ENCODE results near the gene INTS4.
"Not testable (repeated sequence)": the region's sequence is repeated elsewhere in the genome, so short reads cannot be mapped to it uniquely, and the experiment has no call there.

The INTS4 gene

GRCh38 chr11:77958583-77959177, 35.8 kb downstream of the INTS4 start:
- not testable (repeated sequence) for DNase-seq (ENCODE audit: low read depth)

DNA sequence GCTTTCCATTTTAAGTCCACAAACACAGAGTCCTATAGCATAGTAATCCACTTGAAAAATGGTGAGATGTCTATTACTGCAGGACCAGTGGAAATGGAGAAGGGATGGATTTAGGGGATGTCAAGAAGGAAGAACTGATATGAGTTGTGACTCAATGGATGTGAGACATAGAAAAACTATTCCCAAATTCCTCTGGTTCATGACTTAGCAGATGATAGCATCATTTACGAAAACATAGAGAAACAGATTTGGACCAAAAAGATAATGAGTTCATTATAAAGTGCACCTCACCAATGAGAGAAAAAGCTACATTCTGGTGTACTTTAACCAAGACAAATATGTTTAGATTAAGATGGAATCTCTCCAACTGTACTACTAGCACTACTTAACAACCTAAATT, 51.2 kb downstream of the INTS4 start:
- DNase-seq (ENCODE audit: low read depth), result not testable (repeated sequence)

- DNase-seq (ENCODE audit: low read depth), result not testable (repeated sequence)
Observed at GRCh38 chr11:77942465-77942864, 52.0 kb downstream of the INTS4 start.

DNA sequence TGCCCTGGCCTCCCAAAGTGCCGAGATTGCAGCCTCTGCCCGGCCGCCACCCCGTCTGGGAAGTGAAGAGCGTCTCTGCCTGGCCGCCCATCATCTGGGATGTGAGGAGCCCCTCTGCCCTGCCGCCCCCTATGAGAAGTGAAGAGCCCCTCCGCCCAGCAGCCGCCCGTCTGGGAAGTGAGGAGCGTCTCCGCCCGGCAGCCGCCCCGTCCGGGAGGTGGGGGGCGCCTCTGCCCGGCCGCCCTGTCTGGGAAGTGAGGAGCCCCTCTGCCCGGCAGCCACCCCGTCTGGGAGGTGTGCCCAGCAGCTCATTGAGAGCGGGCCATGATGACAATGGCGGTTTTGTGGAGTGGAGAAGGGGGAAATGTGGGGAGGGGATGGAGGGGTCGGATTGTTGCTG, 60.9 kb downstream of the INTS4 start:
- not testable (repeated sequence) for DNase-seq (ENCODE audit: low read depth)

DNA sequence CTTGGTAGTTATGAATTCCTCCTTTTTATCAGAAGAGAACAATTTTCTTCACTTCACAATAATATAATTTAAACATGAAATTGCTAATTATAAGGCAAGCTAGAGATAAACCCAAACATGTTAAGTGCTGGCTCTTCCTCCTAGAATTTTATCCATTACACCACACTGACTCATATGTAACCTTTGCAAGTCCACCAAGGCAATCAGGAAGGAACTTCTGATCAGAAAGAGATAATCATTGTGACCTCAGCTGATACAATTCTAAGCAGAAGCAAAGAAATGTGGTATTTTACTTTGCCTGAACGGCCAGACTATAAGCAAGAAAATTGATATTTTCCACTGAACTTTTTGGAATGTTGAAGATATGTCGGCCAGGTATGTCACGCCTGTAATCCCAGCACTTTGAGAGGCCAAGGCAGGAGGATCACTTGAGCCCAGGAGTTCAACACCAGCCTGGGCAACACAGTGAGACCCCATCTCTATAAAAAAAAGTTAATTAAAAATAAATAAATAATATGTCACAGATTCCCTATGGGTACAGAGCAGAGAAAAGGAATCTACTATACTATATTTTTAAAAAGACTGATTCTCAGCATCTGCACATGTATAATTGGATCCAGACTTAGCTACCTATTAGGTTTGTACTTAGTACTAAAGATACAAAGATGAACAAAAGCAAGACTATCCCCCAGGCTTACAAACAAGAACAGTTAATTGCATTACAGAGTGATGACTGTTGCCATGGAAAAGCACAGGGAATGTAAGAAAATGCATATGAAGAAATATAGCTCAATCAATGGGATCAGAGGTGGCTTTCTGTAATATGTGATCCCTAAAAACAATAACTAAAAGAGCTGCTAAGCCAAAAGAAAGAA, 63.9 kb downstream of the INTS4 start:
- not testable (repeated sequence) for DNase-seq (ENCODE audit: low read depth)

DNA sequence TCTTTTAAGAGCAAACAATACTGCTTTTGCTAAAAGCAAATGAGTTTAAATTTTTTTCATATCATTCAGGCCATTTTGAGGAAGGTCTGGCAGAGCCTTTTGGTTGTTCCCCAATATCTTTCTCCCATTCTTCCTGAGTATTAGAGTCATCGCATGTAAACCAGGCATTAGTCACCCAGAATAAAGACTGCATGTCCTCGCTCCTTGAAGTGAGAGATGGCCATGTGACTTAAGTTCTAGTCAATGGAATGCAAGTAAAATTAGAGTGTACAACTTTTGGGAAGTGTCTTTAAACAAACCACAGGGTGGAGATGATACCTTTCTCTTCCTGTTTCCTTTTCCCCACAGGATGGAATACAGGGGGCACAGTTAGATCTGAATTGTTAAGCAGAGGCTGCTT, 76.8 kb downstream of the INTS4 start:
- DNase-seq (ENCODE audit: low read depth), result not testable (repeated sequence)

GRCh38 chr11:77914307-77914791, 80.1 kb downstream of the INTS4 start:
- DNase-seq (ENCODE audit: low read depth), result not testable (repeated sequence)

DNA sequence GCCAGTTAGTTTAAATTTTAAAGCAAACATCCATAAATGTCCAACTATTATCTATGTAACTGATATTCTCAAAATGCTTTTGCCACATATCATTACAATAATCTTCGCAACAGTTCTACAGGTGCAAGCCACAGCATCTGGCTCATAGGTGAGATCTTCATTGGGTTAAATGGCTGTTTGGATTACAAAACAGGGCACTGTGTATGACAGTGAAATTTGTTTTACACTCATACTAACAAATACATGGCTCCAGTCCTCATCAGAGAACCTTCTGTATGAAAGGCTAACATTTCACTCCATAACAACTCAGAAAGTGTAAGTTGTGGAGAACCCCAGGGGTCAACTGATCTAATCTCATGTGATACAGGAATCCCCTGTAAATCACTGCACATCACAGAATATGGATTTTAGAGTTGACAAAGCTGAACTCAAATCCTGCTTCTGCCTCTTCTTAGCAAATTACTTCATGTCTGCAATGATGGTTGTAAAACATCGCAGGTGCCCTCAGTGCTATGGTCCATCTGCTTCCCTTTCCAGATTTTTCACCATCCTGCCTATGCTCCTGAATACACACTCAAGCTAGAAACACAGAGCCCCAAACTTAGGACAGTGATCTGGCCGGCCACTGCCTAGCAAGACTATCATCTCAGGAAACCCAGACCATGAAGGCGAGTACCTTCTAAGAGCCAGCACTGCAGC, 80.7 kb downstream of the INTS4 start:
- not testable (repeated sequence) for DNase-seq (ENCODE audit: low read depth)

DNA sequence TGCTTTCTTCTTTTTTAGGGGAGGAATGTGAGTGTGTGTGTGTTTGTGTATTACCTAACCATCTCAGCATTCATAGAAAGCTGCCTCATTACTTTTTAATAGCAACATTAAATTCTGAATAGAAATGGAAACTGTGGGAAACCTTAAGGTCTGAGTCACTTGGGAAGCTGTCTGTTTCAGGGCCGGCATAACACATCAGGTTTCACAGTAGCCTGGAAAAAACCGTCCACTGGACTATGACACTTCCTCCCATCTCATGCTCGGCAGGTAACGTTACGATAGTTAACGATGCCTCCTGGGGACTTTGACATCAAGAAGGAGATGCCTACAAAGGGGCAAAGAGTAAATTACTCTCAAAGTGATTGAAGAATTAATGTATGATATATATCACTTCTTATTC, 83.6 kb downstream of the INTS4 start:
- DNase-seq (ENCODE audit: low read depth), result not testable (repeated sequence)

GRCh38 chr11:77909277-77909676, 85.2 kb downstream of the INTS4 start:
- no peak for DNase-seq (ENCODE audit: low read depth)

DNA sequence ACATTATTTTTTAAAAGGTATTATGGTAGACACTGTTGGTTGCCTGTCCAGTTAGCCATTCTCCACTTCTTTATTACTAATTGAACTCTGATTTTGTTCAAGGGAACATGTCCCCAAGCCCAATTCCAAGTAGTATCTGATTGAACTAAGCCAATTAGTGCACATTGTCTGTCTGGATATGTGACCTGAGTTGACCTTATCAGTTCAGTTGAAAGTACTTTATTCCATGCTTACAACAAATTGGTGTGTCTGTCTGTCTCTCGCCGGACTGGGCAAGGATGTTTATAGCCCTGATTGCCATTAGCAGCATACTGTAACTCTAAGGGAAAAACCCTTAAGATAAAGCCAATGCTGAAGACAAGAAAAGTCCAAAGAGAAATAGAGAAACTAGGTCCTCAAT, 85.6 kb downstream of the INTS4 start:
- DNase-seq (ENCODE audit: low read depth), result no peak

GRCh38 chr11:77894949-77895348, 99.5 kb downstream of the INTS4 start:
- not testable (repeated sequence) for DNase-seq (ENCODE audit: low read depth)

- DNase-seq (ENCODE audit: low read depth), result not testable (repeated sequence)
Observed at GRCh38 chr11:77891703-77892102, 102.8 kb downstream of the INTS4 start.

- DNase-seq (ENCODE audit: low read depth), result not testable (repeated sequence)
Observed at GRCh38 chr11:77891256-77891655, 103.2 kb downstream of the INTS4 start.

- not testable (repeated sequence) for DNase-seq (ENCODE audit: low read depth)
Observed at GRCh38 chr11:77890619-77891056, 103.8 kb downstream of the INTS4 start.

DNA sequence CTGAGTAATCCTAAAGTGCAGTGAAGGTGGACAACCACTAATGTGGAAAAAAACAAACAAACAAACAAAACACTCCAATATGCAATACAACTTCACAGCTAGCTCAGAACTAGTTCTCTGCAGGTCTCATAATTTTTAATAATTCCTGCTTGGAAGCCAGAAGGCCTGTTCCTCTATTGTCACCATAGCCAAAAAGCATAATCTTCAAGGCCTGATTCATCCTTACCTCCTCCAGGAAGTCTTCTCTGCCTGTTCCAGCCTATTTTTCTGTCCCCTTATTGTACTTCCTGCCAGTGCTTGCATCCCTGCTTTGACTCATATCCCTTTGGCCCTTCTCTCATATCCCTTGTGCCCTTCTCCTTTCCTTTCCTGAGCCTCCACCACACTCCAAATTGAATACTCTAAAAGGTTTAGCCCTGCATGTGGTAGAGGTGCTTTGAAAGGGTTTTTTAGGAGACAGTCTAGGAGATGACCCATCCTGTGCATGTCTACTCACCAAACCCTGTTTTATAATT, 104.3 kb downstream of the INTS4 start:
- DNase-seq (ENCODE audit: low read depth), result not testable (repeated sequence)

DNA sequence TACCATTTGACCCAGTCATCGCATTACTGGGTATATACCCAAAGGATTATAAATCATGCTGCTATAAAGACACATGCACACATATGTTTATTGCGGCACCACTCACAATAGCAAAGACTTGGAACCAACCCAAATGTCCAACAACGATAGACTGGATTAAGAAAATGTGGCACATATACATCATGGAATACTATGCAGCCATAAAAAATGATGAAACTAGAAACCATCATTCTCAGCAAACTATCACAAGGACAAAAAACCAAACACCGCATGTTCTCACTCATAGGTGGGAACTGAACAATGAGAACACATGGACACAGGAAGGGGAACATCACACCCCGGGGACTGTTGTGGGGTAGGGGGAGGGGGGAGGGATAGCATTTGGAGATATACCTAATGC, 105.4 kb downstream of the INTS4 start:
- not testable (repeated sequence) for DNase-seq (ENCODE audit: low read depth)

DNA sequence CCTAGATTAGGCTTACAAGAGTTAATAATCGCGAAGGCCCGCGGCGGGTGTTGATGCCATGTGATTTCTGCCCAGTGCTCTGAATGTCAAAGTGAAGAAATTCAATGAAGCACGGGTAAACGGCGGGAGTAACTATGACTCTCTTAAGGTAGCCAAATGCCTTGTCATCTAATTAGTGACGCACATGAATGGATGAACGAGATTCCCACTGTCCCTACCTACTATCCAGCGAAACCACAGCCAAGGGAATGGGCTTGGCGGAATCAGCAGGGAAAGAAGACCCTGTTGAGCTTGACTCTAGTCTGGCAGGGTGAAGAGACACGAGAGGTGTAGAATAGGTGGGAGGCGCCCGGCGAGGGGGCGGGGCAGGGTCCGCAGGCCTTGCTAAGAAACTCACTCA, 108.1 kb downstream of the INTS4 start:
- no peak for DNase-seq (ENCODE audit: low read depth)

GRCh38 chr11:77884829-77885190, 109.7 kb downstream of the INTS4 start:
- DNase-seq (ENCODE audit: low read depth), result no peak

GRCh38 chr11:77884186-77884828, 110.2 kb downstream of the INTS4 start:
- no peak for DNase-seq (ENCODE audit: low read depth)

DNA sequence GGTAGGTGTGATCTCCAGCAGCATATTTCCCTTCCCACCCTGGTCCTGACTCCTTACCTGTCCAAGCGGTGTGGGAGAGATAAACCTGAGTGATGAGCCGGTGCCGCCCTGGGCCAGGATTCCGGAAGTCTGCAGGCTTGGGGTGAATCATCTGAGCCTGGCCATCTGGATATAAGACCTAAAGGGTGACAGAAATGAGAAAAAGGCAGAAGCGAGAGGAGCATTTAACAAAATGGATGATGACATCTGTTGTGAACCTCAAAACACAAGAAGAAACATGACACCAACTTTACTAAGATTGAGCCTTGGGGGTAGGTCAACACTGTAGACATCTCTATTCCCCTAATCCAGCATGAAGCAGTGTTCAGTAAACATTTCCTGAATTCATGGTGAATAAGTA, 110.7 kb downstream of the INTS4 start:
- DNase-seq (ENCODE audit: low read depth), result no peak

DNA sequence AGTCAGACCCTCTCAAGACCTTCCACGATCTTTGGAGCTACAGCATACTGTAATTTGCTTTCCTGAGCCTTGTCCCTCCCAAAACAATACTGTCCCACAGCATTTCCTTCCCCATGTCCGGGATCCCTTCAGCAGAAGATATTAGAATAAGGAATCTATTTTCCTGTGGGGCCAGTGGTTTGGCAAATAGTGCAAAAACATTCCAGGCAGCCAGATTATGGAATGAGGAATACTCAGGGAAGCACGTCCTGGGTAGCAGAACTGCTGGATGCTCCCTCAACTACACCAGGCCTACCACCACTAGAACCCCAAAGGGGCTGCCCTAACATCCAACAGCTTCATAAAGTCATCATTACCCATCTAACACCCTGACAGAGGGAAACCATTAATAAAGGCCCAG, 112.1 kb downstream of the INTS4 start:
- no peak for DNase-seq (ENCODE audit: low read depth)

All from stimulated activated CD8-positive, alpha-beta memory T cell treated with anti-CD3 and anti-CD28 coated beads, Interleukin-4, amount 100 ng/mL, for 24 hours (primary cell).